OCI-LY7 (cell line): Measurements from ENCODE around the gene DCLK1.

Experiments
- EZH2phosphoT487 ChIP-seq: fragments of 200-600 bp; sonication (generic); IDR thresholded peaks from 2 replicates; pipeline ENCODE4 v1.6.1; 2018; ENCODE audit warnings: low read depth, borderline replicate concordance, mild to moderate bottlenecking, mixed run types, antibody characterized with exemption, low read length, moderate library complexity, mixed read lengths
- TF ChIP-seq, protein P1 (sequence below): fragments of 200-600 bp; sonication (generic); conservative IDR thresholded peaks from 2 replicates; pipeline ENCODE4 v1.5.1; 2014; ENCODE audit warnings: mild to moderate bottlenecking, antibody characterized with exemption, low read length, moderate library complexity, mixed read lengths

DNA sequence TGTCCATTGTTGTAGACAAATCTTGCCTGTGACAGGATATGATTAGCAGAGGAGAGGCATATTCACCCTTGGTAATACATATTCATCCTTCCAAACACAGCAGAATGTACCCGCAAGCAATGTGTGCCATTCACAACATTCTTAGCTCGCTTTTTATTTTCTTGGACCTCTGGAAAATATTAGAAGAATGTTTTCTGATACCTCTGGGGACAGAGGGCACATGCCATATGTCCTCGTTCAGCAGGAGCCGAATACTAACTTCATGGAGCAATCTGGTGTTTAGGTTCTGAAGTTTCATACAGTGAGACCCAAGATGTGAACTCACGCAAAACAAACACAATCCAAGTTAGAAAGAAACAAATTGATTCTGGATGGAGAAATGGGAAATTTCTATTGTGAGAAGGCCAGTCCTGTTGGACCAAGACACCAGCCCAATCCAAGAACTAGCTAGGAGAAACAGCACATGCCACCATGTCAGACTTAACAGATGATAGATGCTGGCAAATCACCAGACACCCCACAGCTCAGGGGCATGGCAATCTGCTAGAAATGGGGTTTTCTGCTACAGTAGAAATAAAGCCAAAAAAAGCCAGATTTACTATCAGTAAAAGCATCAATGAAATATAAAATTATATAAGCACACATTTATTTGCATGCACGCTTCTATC, 297.4 kb downstream of the DCLK1 start:
- TF ChIP-seq, protein P1, sequence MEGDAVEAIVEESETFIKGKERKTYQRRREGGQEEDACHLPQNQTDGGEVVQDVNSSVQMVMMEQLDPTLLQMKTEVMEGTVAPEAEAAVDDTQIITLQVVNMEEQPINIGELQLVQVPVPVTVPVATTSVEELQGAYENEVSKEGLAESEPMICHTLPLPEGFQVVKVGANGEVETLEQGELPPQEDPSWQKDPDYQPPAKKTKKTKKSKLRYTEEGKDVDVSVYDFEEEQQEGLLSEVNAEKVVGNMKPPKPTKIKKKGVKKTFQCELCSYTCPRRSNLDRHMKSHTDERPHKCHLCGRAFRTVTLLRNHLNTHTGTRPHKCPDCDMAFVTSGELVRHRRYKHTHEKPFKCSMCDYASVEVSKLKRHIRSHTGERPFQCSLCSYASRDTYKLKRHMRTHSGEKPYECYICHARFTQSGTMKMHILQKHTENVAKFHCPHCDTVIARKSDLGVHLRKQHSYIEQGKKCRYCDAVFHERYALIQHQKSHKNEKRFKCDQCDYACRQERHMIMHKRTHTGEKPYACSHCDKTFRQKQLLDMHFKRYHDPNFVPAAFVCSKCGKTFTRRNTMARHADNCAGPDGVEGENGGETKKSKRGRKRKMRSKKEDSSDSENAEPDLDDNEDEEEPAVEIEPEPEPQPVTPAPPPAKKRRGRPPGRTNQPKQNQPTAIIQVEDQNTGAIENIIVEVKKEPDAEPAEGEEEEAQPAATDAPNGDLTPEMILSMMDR = no peak
- no peak for TF ChIP-seq EZH2phosphoT487
